Liver (tissue), 9 donors: ENCODE measurements around the gene IFTAP. TPM values are rescaled to one million over a fixed set of nuclear protein-coding genes. Genes with fewer than 3 reads are reported as not detected.

ENCODE experiments used
- DNase-seq: peaks from one replicate; pipeline ENCODE4 v3.0.0-alpha.2; 2017; ENCODE audit warnings: low spot score
- H3K27ac ChIP-seq, 2 donors: one replicate each; pipeline ENCODE4 v1.7.0; 2013; ENCODE audit warnings: inconsistent platforms in 2 of 2, low read length in 2 of 2, control low read depth in 1 of 2, low read depth in 1 of 2, mild to moderate bottlenecking in 1 of 2
- H3K27me3 ChIP-seq, 4 donors: one replicate each; pipeline versions ENCODE4 v1.6.1 to v1.7.0; 2013; ENCODE audit warnings: low read length in 3 of 4, inconsistent platforms in 1 of 4, mild to moderate bottlenecking in 1 of 4, moderate library complexity in 1 of 4; ENCODE audit not compliant: control insufficient read depth in 4 of 4, insufficient read depth in 4 of 4
- H3K36me3 ChIP-seq, 4 donors: one replicate each; pipeline versions ENCODE4 v1.6.1 to v1.7.0; 2013; ENCODE audit warnings: low read length in 3 of 4, mild to moderate bottlenecking in 3 of 4, low read depth in 1 of 4, moderate library complexity in 1 of 4; ENCODE audit not compliant: control insufficient read depth in 4 of 4, insufficient read depth in 3 of 4
- H3K4me1 ChIP-seq, 4 donors: one replicate each; pipeline versions ENCODE4 v1.6.1 to v1.7.0; 2013; ENCODE audit warnings: low read length in 3 of 4, mild to moderate bottlenecking in 3 of 4, moderate library complexity in 1 of 4; ENCODE audit not compliant: control insufficient read depth in 4 of 4, insufficient read depth in 4 of 4
- H3K4me3 ChIP-seq, 3 donors: one replicate each; pipeline versions ENCODE4 v1.6.1 to v1.7.0; 2013; ENCODE audit warnings: low read length in 3 of 3, control low read depth in 1 of 3, low read depth in 1 of 3, mild to moderate bottlenecking in 1 of 3
- H3K9ac ChIP-seq, 2 donors: one replicate each; pipeline ENCODE4 v1.7.0; 2013; ENCODE audit warnings: low read length in 2 of 2, mild to moderate bottlenecking in 2 of 2, moderate library complexity in 2 of 2, control low read depth in 1 of 2, low read depth in 1 of 2
- H3K9me3 ChIP-seq, 4 donors: one replicate each; pipeline versions ENCODE4 v1.6.1 to v1.7.0; 2013; ENCODE audit warnings: low read length in 3 of 4; ENCODE audit not compliant: control insufficient read depth in 4 of 4
- CTCF ChIP-seq: fragments of 150-350 bp; IDR thresholded peaks from 2 replicates; pipeline ENCODE4 v1.5.1; 2017; ENCODE audit warnings: improper control_type of control experiment, low read depth, low read length; ENCODE audit not compliant: missing input control
- FOXA1 ChIP-seq: IDR thresholded peaks from 2 replicates; pipeline ENCODE4 v1.6.1; 2016; ENCODE audit warnings: antibody characterized with exemption
- GABPA ChIP-seq, 2 donors: IDR thresholded peaks in 1 of 2; conservative IDR thresholded peaks in 1 of 2; 2 replicates each; pipeline ENCODE4 v1.6.1; 2016; ENCODE audit warnings: antibody characterized with exemption in 2 of 2, mild to moderate bottlenecking in 1 of 2, moderate library complexity in 1 of 2
- HNF4G ChIP-seq: IDR thresholded peaks from 2 replicates; pipeline ENCODE4 v1.6.1; 2016; ENCODE audit warnings: antibody characterized with exemption
- JUND ChIP-seq, 2 donors: IDR thresholded peaks; 2 replicates each; pipeline ENCODE4 v1.6.1; 2016; ENCODE audit warnings: antibody characterized with exemption in 2 of 2
- MAX ChIP-seq: IDR thresholded peaks from 2 replicates; pipeline ENCODE4 v1.6.1; 2016; ENCODE audit warnings: antibody characterized with exemption
- REST ChIP-seq: IDR thresholded peaks from 2 replicates; pipeline ENCODE4 v1.6.1; 2016; ENCODE audit warnings: antibody characterized with exemption, mild to moderate bottlenecking
- RXRA ChIP-seq, 2 donors: IDR thresholded peaks; 2 replicates each; pipeline ENCODE4 v1.6.1; 2017 to 2018; ENCODE audit warnings: antibody characterized with exemption in 2 of 2, mild to moderate bottlenecking in 1 of 2
- SP1 ChIP-seq: IDR thresholded peaks from 2 replicates; pipeline ENCODE4 v1.6.1; 2018; ENCODE audit warnings: antibody characterized with exemption, mild to moderate bottlenecking
- TAF1 ChIP-seq: conservative IDR thresholded peaks from 2 replicates; pipeline ENCODE4 v1.6.1; 2016; ENCODE audit warnings: antibody characterized with exemption, mild to moderate bottlenecking
- ZBTB33 ChIP-seq: IDR thresholded peaks from 2 replicates; pipeline ENCODE4 v1.6.1; 2016; ENCODE audit warnings: antibody characterized with exemption
- WGBS: extraction: QIAGEN DNeasy Blood & Tissue Kit; methylation state at CpG from one replicate; pipeline ENCODE4 v1.1.7; 2013; 5-methylcytosine and 5-hydroxymethylcytosine counted together
- polyA plus RNA-seq, 2 donors: library from polyadenylated mRNA; stranded (reverse) in 1 of 2; unstranded in 1 of 2; fragments of 200-250 nt in 1 of 2; fragments of >200 nt in 1 of 2; fragmentation: Nextera tagmentation in 1 of 2; extraction: Ambion mirVana in 1 of 2; gene quantifications; one replicate each; pipeline versions ENCODE4 v1.2.1 to v1.2.3, GENCODE V29; 2013 to 2015
- total RNA-seq, 2 donors: library from RNA; depleted of rRNA; stranded (reverse); fragments of >200 nt; gene quantifications; one replicate each; pipeline ENCODE4 v1.2.3, GENCODE V29; 2014
- donor health status: healthy.
- donor health status: healthy.
- donor health status: healthy.
- donor health status: healthy.
- donor health status: healthy.

Gene IFTAP
- total and polyA plus RNA-seq, 4 donors: 9.5 to 10.2 (median 9.7) TPM

GRCh38 chr11:36588099-36588498 is 6.2 kb upstream of the IFTAP start (continued):
- TF ChIP-seq RXRA (IDR thresholded peaks at IDR 0.05) (no peak), TAF1 (no peak), MAX (no peak), GABPA (IDR thresholded peaks at IDR 0.05 in 1 of 2, conservative IDR thresholded peaks at IDR 0.05 in 1 of 2) (no peak), SP1 (no peak), FOXA1 (no peak), CTCF (no peak)

- H3K4me3 ChIP-seq: no peak overlapping the region
- H3K27ac ChIP-seq: no peak overlapping the region
- H3K9ac ChIP-seq: no peak overlapping the region
- no peaks in the 10 kb centered on the region for H3K36me3 ChIP-seq
- no peaks in the 10 kb centered on the region for H3K9me3 ChIP-seq
- no peak for TF ChIP-seq FOXA1
- TF ChIP-seq SP1: no peak
- H3K4me1 ChIP-seq: peaks cover 0 to 11% (median 6%) of the 10 kb centered on the region in 4 donors
- DNase-seq: no peak
- H3K27me3 ChIP-seq: peaks cover 0 to 5% (median 0%) of the 10 kb centered on the region in 4 donors
- 49% methylated on average over 4 of the region's 4 CpGs for WGBS
Observed at GRCh38 chr11:36590513-36590912, 3.8 kb upstream of the IFTAP start.

GRCh38 chr11:36591433-36591832 is 2.9 kb upstream of the IFTAP start:
- H3K27me3 ChIP-seq: peaks cover 0 to 5% (median 0%) of the 10 kb centered on the region in 4 donors

More at GRCh38 chr11:36591433-36591832, 2.9 kb upstream of the IFTAP start:
- DNase-seq: no peak
- peaks cover 1 to 11% (median 7%) of the 10 kb centered on the region in 4 donors for H3K4me1 ChIP-seq
- H3K4me3 ChIP-seq: no peak overlapping the region
- WGBS: 34% methylated on average over 1 of the region's 1 CpG
- no peak for TF ChIP-seq JUND (IDR thresholded peaks at IDR 0.05)
- no peak for TF ChIP-seq REST
- no peak for TF ChIP-seq FOXA1
- no peak for TF ChIP-seq RXRA (IDR thresholded peaks at IDR 0.05)
- TF ChIP-seq MAX: no peak
- TF ChIP-seq HNF4G: no peak
- no peak for TF ChIP-seq GABPA (IDR thresholded peaks at IDR 0.05 in 1 of 2, conservative IDR thresholded peaks at IDR 0.05 in 1 of 2)
- TF ChIP-seq ZBTB33: no peak
- no peak for TF ChIP-seq CTCF
- no peak for TF ChIP-seq TAF1
- no peak overlapping the region for H3K27ac ChIP-seq
- no peaks in the 10 kb centered on the region for H3K9me3 ChIP-seq
- H3K36me3 ChIP-seq: no peaks in the 10 kb centered on the region
- no peak overlapping the region for H3K9ac ChIP-seq
